IPS-11a (cell line): Measurements from ENCODE around the gene SLC16A13.
A peak's percentile ranks its signal among the peaks of the same experiment; 100 is the strongest.
"Not testable (repeated sequence)": the region's sequence is repeated elsewhere in the genome, so short reads cannot be mapped to it uniquely, and the experiment has no call there.

Experiments used
- H3K4me3 ChIP-seq: one replicate; pipeline ENCODE4 v1.5.1; 2013; ENCODE audit warnings: low read depth, low read length, control low read depth

Gene SLC16A13, protein sequence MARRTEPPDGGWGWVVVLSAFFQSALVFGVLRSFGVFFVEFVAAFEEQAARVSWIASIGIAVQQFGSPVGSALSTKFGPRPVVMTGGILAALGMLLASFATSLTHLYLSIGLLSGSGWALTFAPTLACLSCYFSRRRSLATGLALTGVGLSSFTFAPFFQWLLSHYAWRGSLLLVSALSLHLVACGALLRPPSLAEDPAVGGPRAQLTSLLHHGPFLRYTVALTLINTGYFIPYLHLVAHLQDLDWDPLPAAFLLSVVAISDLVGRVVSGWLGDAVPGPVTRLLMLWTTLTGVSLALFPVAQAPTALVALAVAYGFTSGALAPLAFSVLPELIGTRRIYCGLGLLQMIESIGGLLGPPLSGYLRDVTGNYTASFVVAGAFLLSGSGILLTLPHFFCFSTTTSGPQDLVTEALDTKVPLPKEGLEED

DNA sequence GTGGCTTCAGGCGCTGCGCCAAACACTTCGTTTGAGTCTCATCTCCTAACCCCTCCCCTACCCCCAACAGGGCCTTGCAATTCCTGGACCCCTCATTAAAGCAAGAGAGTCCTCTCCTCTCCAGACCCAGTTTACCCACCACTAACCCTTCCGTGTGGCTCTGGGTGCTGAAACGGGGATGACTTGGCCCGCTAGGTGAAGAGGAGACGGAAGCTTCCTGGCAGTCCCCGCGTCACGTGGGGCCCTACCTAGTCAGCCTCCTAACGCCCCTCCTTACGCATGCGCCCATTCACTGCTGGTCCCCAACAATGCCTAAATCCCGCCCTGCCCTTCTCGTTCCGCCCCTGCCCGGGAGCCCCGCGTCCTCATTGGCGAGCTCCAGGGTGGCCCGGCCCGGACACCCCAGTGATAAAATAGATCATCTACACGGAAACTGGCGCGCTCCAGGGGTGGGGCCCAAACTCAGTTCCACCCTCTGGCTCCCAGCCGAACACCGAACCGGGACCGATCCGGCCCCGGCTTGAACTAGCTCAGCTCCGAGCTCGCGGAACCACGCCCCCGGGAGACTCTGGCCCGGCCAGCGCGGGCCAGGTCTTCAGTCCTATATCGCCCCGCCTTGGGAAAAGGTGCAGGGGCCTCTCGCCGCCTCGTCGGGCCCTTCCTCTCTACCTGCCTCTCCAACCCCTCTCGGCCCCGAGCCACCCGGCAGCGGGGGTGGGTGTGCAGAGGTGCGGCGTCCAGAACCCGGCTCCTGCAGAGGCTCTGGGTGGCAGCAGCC lies at the start of gene SLC16A13:
TSS of gene SLC16A13 (plus strand) at position 425 of the 778 bp plus-strand sequence. CDS start 368 bp downstream, outside the sequence.
- peak within 1 kb of the TSS; percentile 73 for H3K4me3 ChIP-seq

DNA sequence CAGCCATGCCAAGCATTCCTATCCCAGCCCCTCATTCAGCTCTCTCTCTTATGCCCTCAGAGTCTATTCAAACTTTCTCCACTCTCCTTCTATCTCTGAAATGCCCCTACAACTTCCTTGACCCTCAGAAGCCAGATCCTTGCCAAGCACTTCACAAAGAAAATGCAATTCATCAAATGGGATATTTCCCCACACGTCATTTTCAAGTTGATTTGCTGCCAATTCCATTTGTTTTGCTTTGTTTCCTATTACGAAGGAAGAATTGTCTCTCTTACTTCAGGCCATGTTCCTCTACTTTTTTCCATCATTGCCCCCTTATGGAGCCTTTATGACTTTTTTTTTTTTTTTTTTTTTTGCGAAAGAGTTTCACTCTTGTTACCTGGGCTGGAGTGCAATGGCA lies 49.1 kb upstream of the SLC16A13 start:
- no peak overlapping the region for H3K4me3 ChIP-seq

DNA sequence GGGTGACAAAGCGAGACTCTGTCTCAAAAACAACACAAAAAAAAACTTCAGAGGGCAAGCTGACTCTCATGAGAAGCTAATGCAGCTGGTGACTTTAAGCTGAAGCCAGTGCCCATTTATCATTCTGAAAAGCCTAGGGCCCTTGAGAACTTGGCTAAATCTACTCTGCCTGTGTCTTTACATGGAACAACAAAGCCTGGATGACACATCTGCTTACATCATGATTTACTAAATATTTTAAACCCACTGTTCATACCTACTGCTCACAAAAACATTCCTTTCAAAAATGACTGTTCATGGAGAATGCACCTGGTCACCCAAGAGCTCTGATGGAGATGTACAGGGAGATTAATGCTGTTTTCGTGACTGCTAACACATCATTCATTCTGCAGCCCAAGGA lies 46.0 kb upstream of the SLC16A13 start:
- no peak overlapping the region for H3K4me3 ChIP-seq

DNA sequence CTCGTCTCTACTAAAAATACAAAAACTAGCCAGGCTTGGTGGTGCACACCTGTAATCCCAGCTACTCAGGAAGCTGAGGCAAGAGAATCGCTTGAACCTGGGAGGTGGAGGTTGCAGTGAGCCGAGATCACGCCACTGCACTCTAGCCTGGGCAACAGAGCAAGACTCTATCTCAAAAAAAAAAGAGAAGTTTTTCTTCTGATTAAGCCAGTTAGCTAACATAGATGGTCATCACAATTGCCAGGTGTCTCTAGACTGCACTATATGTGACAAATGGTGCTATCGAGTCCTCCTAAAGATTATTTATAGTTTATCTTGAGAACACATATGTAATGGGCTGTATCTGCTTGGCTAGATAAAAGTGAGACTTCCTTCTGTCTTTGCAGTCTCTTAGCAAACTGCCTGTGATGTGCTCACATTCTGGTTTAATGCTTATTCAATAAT lies 42.2 kb upstream of the SLC16A13 start:
- not testable (repeated sequence) for H3K4me3 ChIP-seq

DNA sequence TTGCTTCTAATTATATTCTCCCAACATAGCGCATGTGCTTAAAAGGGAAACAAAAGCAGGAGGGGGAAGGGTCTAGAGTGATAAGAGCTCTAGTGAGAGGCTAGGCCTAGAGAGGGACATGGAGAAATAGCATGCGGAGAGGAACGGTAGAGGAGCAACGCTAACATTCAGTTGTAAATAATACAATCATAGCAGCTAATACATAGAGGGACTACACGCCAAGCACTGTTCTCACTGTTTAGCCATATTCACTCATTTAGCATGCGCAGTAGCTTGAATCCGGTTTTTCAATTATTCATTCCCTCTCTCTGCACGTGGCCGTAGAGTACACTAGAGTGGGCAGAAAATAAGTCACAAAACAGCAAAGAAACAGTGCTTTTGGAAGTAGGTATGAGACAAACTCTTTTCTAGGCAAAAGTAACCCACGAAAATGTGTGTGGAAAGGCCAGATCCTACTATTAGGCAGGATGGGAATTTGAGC lies 41.7 kb upstream of the SLC16A13 start:
- no peak overlapping the region for H3K4me3 ChIP-seq

DNA sequence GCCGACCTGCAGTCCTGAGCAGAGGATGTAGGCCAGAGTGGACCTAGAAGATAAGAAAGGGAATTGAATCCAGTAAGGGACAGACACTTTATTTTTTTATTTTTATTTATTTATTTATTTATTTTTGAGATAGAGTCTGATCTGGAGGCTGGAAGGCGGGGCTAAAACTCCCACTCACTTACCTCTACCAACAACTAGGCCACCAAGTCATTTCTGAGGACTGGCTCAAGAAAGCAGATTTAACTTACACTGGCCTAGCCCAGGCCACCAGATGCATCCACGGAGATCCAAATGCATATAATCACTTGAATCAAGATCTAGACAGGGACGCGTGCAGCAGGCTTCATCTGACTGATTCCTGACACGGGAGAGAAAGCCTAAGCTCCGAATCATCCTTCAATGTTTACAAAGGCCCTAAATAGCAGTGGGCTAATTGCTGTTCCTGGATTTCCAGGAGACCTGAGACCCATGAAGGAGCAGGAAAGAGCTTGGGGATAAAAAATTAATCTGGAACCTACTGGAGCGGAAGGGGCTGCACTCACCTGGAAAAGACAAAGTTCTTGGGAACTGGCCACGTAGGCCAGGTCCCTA lies 41.1 kb upstream of the SLC16A13 start:
- no peak overlapping the region for H3K4me3 ChIP-seq

DNA sequence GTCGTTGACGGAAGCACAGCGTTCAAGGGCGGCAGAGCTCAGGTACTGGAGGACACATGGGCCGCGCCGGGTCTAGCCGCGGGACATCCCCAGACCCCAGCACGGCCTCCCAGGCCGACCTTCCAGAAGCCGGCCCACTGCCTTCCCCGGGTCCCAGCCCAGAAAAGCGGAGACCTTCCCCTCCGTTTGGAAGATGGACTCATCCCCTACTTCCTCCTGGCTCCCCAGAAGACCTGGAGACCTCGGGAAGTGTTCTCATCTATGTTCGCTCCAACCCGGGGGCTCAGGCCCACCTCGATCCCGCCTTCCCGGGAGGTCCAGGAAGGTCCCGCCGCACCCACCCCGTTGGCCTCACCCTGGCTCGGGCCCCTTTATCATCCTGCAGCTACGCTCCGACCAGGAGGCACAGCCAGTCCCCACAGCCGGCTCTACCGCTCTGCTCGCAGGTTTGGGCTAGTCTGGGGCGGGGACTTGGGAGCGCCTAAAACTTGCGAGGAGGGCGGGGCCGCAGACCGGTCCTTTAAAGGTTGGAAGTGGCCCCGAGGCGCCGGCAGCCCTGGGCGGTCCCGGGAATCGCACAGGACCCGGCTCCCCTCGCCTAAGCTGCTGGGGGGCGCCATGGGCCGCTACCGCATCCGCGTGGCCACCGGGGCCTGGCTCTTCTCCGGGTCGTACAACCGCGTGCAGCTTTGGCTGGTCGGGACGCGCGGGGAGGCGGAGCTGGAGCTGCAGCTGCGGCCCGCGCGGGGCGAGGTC lies 40.1 kb upstream of the SLC16A13 start, which contains the start of gene ALOX12:
TSS of gene ALOX12 (plus strand) at position 550 of the 756 bp plus-strand sequence. CDS start at position 619, 69 bp downstream.
- H3K4me3 ChIP-seq, result peak within 1 kb of the TSS; percentile 31

DNA sequence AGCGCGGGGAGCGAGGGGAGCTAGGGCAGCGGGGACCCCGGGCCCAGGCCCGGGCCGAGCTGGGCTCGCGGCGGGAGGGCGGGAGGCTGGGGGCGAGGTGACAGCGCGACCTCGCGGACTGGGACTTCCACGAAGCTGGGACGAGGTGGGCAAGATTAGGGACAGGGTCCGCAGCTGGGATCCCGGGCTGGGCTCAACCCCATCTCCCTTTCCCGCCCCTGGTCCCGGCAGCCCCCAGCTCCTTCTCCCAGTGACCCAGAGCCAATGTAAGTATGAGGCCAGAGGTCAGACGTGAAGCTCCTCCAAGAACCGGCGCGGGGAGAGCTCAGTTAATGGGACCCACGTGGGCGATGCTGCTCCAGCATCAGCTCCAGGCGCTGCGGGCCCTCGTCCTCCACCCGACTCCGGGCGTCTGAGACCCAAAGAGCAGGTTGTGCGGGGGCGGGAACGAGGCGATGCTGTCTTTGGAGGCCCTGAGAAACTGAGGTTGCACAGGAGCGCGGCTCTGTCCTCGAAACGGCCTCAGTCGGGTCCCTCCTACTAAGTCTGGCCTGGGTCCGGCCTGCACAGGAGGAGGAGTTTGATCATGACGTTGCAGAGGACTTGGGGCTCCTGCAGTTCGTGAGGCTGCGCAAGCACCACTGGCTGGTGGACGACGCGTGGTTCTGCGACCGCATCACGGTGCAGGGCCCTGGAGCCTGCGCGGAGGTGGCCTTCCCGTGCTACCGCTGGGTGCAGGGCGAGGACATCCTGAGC lies 39.4 kb upstream of the SLC16A13 start:
- H3K4me3 ChIP-seq, result peak overlapping the region; percentile 31

DNA sequence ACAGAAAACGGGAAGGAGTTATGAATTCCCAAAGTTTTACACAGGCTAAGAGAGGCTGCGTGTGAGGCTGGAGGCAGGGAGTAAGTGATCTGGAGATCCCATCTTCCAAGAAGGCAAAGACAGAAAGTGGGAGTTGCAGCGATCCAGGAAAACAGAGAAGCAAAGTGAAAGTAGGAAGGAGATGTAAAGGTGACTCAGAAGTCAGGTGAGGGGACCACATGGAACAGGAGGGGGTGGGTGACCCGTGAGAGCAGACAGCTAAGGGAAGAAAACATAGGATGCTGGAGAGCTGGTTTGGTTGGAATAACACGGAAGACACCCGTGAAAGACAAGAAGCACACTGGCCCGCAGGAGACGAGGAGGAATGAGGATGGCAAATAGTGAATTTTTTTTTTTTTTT lies 38.6 kb upstream of the SLC16A13 start:
- no peak overlapping the region for H3K4me3 ChIP-seq

DNA sequence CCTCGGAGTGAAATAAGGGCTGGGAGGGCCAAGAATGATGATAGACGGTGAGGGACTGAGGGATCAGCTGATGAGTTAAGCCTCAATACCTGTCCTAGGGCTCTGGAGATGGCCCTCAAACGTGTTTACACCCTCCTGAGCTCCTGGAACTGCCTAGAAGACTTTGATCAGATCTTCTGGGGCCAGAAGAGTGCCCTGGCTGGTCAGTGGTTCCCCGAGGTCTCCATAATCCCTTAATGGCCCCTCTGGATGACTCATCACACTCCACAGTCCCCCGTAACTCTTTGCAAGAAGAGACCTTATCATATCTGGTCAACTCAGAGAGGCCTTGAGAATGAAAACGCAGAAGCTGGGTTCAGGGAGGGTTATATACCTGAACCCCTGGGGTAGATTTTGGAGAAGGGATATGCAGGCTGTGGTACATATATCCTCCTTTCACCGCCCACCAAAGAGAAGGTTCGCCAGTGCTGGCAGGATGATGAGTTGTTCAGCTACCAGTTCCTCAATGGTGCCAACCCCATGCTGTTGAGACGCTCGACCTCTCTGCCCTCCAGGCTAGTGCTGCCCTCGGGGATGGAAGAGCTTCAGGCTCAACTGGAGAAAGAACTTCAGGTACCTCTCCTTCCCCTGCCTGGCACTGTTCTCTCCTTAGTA lies 36.8 kb upstream of the SLC16A13 start:
- H3K4me3 ChIP-seq, result no peak overlapping the region

DNA sequence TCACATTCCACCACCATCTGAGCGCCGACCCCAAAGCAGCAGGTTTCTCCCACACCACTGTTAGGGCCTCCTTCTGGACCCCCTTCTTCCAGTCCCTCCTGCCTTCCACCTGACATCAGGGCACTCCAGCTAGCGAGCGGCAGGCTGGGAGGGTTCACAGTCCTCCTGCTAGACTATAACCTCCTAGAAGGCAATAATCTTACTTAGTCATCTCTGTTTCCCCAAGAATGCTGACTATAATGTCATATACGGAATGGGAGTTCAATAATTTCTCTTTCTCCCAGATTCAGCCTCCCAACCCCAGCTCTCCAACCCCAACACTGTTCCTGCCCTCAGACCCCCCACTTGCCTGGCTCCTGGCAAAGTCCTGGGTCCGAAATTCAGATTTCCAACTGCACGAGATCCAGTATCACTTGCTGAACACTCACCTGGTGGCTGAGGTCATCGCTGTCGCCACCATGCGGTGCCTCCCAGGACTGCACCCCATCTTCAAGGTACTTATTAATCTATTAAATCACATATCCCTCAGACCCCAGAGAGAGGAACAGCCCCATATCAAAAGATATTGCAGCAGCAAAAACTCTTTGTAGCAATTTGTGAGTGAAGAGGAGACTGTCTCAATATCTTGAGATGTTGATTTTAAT lies 34.4 kb upstream of the SLC16A13 start:
- no peak overlapping the region for H3K4me3 ChIP-seq

DNA sequence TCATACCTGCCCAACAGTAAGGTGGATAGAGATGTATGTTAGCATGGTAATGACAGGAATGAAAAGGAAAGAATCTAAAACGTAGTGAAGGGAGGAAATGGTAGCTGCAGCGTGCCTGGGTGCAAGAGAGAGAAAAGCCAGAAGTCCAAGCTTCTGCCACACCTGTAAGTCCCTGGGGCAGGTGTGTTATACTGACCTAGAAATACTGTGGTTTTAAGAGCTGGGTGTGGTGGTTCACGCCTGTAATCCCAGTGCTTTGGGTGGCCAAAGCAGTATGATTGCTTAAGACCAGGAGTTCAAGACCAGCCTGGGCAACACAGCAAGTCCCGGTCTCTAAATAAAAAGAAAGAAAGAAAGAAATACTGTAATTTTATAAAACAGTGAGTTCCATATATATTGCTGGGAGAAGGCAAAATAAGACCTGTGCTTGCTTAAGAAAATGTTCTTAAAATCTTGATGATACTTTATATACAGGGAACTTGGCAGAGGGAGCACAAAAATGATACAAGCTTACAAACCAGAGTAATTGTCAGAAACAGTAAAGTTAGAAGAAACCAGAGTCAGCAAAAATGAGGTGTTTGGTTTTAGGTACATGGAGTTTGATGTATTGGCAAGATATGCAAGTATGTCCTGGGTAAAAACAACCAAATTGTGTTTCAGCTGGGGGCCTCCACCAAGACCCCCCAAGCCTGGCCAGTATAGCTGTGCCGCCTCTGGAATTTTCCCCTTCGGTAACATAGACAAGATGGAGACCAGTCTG lies 33.3 kb upstream of the SLC16A13 start:
- H3K4me3 ChIP-seq, result no peak overlapping the region

DNA sequence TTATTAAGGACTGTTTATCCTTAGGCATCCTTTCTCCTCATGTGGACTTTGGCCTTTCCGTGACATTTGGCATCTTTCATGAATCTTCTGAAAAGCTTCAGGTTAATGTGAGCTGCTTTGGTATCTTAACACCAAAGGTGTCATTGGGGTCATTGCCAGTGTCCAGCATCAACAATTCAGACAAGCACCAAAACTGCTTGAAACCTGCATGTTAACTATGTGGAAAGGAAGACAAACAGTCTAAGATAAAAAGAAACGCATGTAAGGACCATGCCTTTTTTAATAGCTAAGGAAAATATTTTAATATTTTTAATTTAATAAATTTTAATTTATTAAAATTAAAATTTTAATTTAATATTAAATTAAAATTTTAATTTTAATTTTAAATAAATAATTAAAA lies 32.1 kb upstream of the SLC16A13 start:
- H3K4me3 ChIP-seq, result no peak overlapping the region

DNA sequence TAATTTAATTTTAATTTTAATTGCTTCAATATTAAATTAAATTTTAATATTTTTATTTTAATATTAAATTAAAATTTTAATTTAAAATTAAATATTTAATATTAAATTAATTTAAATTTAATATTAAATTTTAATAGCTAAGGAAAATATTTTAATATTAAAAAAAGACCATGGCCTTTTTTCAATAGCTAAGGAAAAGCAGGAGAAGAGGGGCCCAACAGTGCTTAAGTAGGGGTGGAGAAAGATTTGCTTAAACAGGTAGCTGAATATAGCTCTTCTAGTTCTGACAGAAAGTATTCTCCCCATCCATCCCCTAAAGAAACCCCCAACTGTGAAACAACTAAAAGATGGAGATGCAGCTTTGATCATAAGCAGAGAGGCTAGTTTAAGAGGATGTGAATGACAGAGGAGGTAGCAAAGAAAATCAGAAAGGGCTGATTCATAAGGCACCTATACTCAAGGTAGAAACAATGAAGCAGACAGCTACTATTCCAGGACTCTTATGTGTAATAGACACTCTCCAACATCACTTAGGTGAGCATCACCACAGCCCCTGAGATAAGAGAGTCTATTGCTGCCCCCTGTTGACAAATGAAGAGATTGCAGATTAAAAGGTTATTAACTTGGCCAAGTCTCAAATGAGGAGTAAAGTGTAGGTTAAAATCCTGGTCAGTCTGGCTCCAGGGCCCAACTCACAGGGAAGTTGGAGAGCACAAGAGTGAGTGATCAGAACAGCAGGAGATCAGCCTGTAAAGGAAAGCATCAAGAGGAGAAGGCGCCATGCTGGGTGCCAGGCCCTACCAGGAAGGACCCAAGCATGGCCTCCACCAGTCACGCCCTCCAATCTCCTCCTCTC lies 31.2 kb upstream of the SLC16A13 start:
- H3K4me3 ChIP-seq, result no peak overlapping the region

DNA sequence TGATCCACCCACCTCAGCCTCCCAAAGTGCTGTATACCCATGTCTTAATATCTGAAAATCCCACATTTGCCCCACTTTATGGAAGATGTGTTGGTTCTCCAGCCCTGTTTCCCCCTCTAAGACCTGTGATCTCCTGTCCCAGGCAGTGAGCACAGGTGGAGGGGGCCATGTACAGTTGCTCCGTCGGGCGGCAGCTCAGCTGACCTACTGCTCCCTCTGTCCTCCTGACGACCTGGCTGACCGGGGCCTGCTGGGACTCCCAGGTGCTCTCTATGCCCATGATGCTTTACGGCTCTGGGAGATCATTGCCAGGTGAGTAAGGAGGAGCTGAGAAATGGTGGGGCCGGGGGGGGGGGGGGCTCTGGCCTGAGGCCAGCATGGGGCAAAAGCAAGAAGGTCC lies 30.1 kb upstream of the SLC16A13 start:
- H3K4me3 ChIP-seq, result no peak overlapping the region

DNA sequence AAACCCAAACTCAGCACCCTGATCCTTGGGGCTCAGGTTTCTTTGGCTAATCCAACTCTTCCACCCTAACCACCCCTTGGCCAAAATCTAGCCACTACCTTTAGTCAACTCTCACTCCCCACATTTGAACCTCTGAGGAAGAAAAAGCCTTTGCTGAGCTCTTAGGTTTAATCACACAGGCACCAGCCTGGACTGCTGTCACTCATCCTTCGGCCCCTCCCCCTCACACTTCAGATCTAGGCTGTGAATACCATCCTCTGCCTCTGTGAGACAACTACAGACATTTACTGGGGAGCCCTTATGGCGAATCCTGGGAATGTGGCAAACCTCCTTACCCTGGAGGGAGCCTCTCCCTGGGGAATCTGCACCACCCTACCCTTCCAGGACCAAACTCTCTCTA lies 28.7 kb upstream of the SLC16A13 start:
- H3K4me3 ChIP-seq, result no peak overlapping the region

DNA sequence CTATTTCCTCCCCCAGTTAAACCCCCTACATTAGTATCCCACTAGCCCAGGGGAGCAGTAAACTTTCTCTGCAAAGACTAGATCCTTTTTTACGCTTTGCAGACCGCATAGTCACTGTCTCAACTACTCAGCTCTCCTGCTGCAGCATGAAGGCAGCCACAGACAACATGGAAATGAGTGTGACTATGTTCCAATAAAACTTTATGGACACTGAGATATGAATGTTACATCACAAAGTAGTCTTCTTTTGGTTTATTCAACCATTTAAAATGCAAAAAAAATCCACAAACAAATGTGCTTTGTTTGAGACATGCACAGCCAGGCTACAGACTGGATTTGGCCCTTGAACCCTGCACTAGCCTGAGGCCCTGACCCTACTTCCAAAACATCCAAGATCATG lies 25.3 kb upstream of the SLC16A13 start:
- no peak overlapping the region for H3K4me3 ChIP-seq
